H1 (cell line): Measurements from ENCODE around the gene GLDC. TPM values are rescaled to one million over a fixed set of nuclear protein-coding genes. Genes with fewer than 3 reads are reported as not detected.

ENCODE experiments used
- CTCF ChIA-PET: fragments of 300-600 bp; sonication (Branson Sonifier 250); formaldehyde crosslinking; loops from one replicate; lab custom pipeline; 2021; ENCODE audit not compliant: partially characterized antibody; lab: Charles Lee
- POLR2A ChIA-PET: fragments of 300-600 bp; sonication (Branson Sonifier 250); formaldehyde crosslinking; loops from one replicate; lab custom pipeline; 2021; ENCODE audit warnings: inconsistent platforms; ENCODE audit not compliant: partially characterized antibody; lab: Charles Lee
- DNase-seq, 2 experiments: peaks; one replicate each; pipeline versions ENCODE4 v3.0.0 to v3.0.0-alpha.2; 2010 to 2022; ENCODE audit warnings: low spot score in 2 of 2, low read depth in 1 of 2, mixed read lengths in 1 of 2
- FAIRE-seq: peaks from 2 replicates; lab custom pipeline; 2011; peaks lifted over from hg19 to GRCh38; lab: Jason Lieb, UNC
- H2AFZ ChIP-seq: 2 replicates; pipeline ENCODE4 v1.8.1; 2012; ENCODE audit warnings: low read length, inconsistent platforms
- H2AK5ac ChIP-seq: 2 replicates; pipeline ENCODE4 v1.6.1; 2013; ENCODE audit warnings: low read depth, low read length
- H2BK120ac ChIP-seq: replicated peaks from 2 replicates; pipeline ENCODE3; 2013; ENCODE audit warnings: low read depth, low read length, inconsistent platforms
- H2BK12ac ChIP-seq: 2 replicates; pipeline ENCODE4 v1.6.1; 2013; ENCODE audit warnings: low read depth, low read length
- H2BK15ac ChIP-seq: 2 replicates; pipeline ENCODE4 v1.6.1; 2013; ENCODE audit warnings: low read length
- H2BK20ac ChIP-seq: 2 replicates; pipeline ENCODE4 v1.6.1; 2013; ENCODE audit warnings: low read length
- H2BK5ac ChIP-seq: 2 replicates; pipeline ENCODE4 v1.6.1; 2013; ENCODE audit warnings: low read depth, low read length
- H3K14ac ChIP-seq: 2 replicates; pipeline ENCODE4 v1.6.1; 2013; ENCODE audit warnings: inconsistent platforms; ENCODE audit not compliant: insufficient read length
- H3K18ac ChIP-seq: 2 replicates; pipeline ENCODE4 v1.6.1; 2013; ENCODE audit warnings: low read length; ENCODE audit errors: extremely low read depth
- H3K23ac ChIP-seq: 2 replicates; pipeline ENCODE4 v1.6.1; 2013; ENCODE audit warnings: inconsistent platforms; ENCODE audit not compliant: insufficient read length
- H3K23me2 ChIP-seq: 2 replicates; pipeline ENCODE4 v1.6.1; 2013; ENCODE audit warnings: low read depth, low read length
- H3K27ac ChIP-seq: 2 replicates; pipeline ENCODE4 v1.6.1; 2011; ENCODE audit warnings: low read depth, low read length, inconsistent platforms
- H3K27me3 ChIP-seq, 4 experiments: replicated peaks in 1 of 4; 1 replicate in 1 of 4; 2 replicates in 3 of 4; pipeline versions ENCODE4 v1.6.1 to v1.8.1; 2011 to 2013; ENCODE audit warnings: low read length in 3 of 4, mild to moderate bottlenecking in 3 of 4, inconsistent platforms in 2 of 4, mixed read lengths in 2 of 4, moderate library complexity in 1 of 4; ENCODE audit not compliant: control insufficient read depth in 3 of 4, insufficient read depth in 3 of 4; ENCODE audit errors: extremely low read depth in 1 of 4
- H3K36me3 ChIP-seq, 4 experiments: 2 replicates each; pipeline versions ENCODE4 v1.6.1 to v1.8.1; 2011 to 2013; ENCODE audit warnings: mild to moderate bottlenecking in 4 of 4, low read length in 3 of 4, moderate library complexity in 2 of 4, control low read depth in 1 of 4, inconsistent platforms in 1 of 4; ENCODE audit not compliant: insufficient read depth in 4 of 4, control insufficient read depth in 2 of 4
- H3K4ac ChIP-seq: replicated peaks from 2 replicates; pipeline ENCODE3; 2013; ENCODE audit warnings: low read length, low read depth, mixed read lengths, inconsistent platforms; ENCODE audit not compliant: insufficient read length
- H3K4me1 ChIP-seq, 4 experiments: replicated peaks in 1 of 4; 1 replicate in 1 of 4; 2 replicates in 3 of 4; pipeline versions ENCODE4 v1.6.1 to v1.8.1; 2011 to 2013; ENCODE audit warnings: low read length in 3 of 4, inconsistent platforms in 2 of 4, mixed read lengths in 1 of 4; ENCODE audit not compliant: insufficient read depth in 4 of 4, control insufficient read depth in 3 of 4
- H3K4me2 ChIP-seq, 2 experiments: 2 replicates each; pipeline versions ENCODE4 v1.6.1 to v1.8.1; 2011 to 2013; ENCODE audit warnings: low read depth in 2 of 2, low read length in 2 of 2, control low read depth in 1 of 2, inconsistent platforms in 1 of 2, mild to moderate bottlenecking in 1 of 2; ENCODE audit not compliant: insufficient read depth in 1 of 2
- H3K4me3 ChIP-seq, 4 experiments: fragments of 200-600, 300-600 bp in 1 of 4; sonication (generic), shearing (Covaris generic), sonication (Bioruptor Twin) in 1 of 4; 2 replicates each; pipeline versions ENCODE4 v1.5.1 to v1.8.1; 2011 to 2016; ENCODE audit warnings: low read length in 4 of 4, low read depth in 3 of 4, control low read depth in 2 of 4, inconsistent platforms in 2 of 4, mild to moderate bottlenecking in 2 of 4, mixed read lengths in 1 of 4, moderate library complexity in 1 of 4; ENCODE audit not compliant: insufficient read depth in 2 of 4; ENCODE audit errors: extremely low read depth in 1 of 4
- H3K56ac ChIP-seq: replicated peaks from 2 replicates; pipeline ENCODE3; 2013; ENCODE audit warnings: low read depth, mild to moderate bottlenecking, mixed read lengths, low read length, inconsistent platforms; ENCODE audit not compliant: insufficient read length
- H3K79me1 ChIP-seq: 2 replicates; pipeline ENCODE4 v1.6.1; 2013; ENCODE audit warnings: low read depth, low read length, control low read depth
- H3K79me2 ChIP-seq, 2 experiments: 2 replicates each; pipeline versions ENCODE4 v1.6.1 to v1.8.1; 2012 to 2013; ENCODE audit warnings: low read length in 2 of 2, mild to moderate bottlenecking in 2 of 2, inconsistent platforms in 1 of 2; ENCODE audit not compliant: insufficient read depth in 2 of 2, control insufficient read depth in 1 of 2
- H3K9ac ChIP-seq, 4 experiments: replicated peaks in 1 of 4; 1 replicate in 1 of 4; 2 replicates in 3 of 4; pipeline versions ENCODE4 v1.6.1 to v1.8.1; 2011 to 2013; ENCODE audit warnings: low read depth in 3 of 4, low read length in 3 of 4, control low read depth in 2 of 4, mild to moderate bottlenecking in 2 of 4, moderate library complexity in 2 of 4, inconsistent platforms in 1 of 4; ENCODE audit errors: extremely low read depth in 1 of 4
- H3K9me3 ChIP-seq, 2 experiments: 2 replicates each; pipeline versions ENCODE4 v1.6.1 to v1.8.1; 2012 to 2013; ENCODE audit warnings: mild to moderate bottlenecking in 2 of 2, moderate library complexity in 2 of 2, control low read depth in 1 of 2, inconsistent platforms in 1 of 2, low read depth in 1 of 2, low read length in 1 of 2, mixed read lengths in 1 of 2; ENCODE audit not compliant: insufficient read depth in 2 of 2
- H4K20me1 ChIP-seq, 2 experiments: replicated peaks in 1 of 2; 2 replicates each; pipeline versions ENCODE3 to v1.8.1; 2011 to 2013; ENCODE audit warnings: inconsistent platforms in 2 of 2, low read length in 2 of 2, mild to moderate bottlenecking in 1 of 2; ENCODE audit not compliant: insufficient read depth in 2 of 2, control insufficient read depth in 1 of 2
- H4K5ac ChIP-seq: 2 replicates; pipeline ENCODE4 v1.6.1; 2013; ENCODE audit warnings: low read length, low read depth, mixed read lengths, inconsistent platforms; ENCODE audit not compliant: insufficient read length
- H4K8ac ChIP-seq: 2 replicates; pipeline ENCODE4 v1.8.0; 2013; ENCODE audit warnings: mild to moderate bottlenecking, moderate library complexity, low read length, inconsistent platforms; ENCODE audit not compliant: insufficient read depth; ENCODE audit errors: extremely low read depth
- H4K91ac ChIP-seq: replicated peaks from 2 replicates; pipeline ENCODE3; 2013; ENCODE audit warnings: low read length, mixed read lengths, inconsistent platforms; ENCODE audit not compliant: insufficient read length
- ASH2L ChIP-seq: fragments of 200-600, 300-600 bp; sonication (generic); IDR thresholded peaks from one replicate; pipeline ENCODE4 v1.7.1; 2017; ENCODE audit warnings: low read length
- CEBPB ChIP-seq: IDR thresholded peaks from 2 replicates; pipeline ENCODE4 v1.6.1; 2012; ENCODE audit warnings: low read depth, low read length
- FOSL1 ChIP-seq: IDR thresholded peaks from 2 replicates; pipeline ENCODE4 v1.6.1; 2011; ENCODE audit warnings: mild to moderate bottlenecking, low read depth, low read length, moderate library complexity; ENCODE audit not compliant: insufficient read depth
- GABPA ChIP-seq: IDR thresholded peaks from 2 replicates; pipeline ENCODE4 v1.6.1; 2011; ENCODE audit warnings: mild to moderate bottlenecking, low read length, moderate library complexity, borderline replicate concordance; ENCODE audit not compliant: insufficient read depth
- HDAC6 ChIP-seq: IDR thresholded peaks from one replicate; pipeline ENCODE4 v1.7.1; 2012; ENCODE audit warnings: low read depth, mild to moderate bottlenecking, inconsistent platforms, low read length, moderate library complexity
- POLR2AphosphoS5 ChIP-seq: IDR thresholded peaks from 2 replicates; pipeline ENCODE4 v1.6.1; 2011; ENCODE audit warnings: low read depth, low read length
- WGBS, 2 experiments: shearing (Covaris generic) in 1 of 2; methylation state at CpG; one replicate each; pipeline versions ENCODE4 v1.1.6 to v1.1.7; 2013 to 2015; ENCODE audit warnings: low lambda C conversion rate in 2 of 2, mixed read lengths in 2 of 2, inconsistent platforms in 1 of 2, low coverage in 1 of 2, missing lambda C conversion rate in 1 of 2; ENCODE audit not compliant: insufficient replicate concordance in 2 of 2, insufficient coverage in 1 of 2, insufficient read length in 1 of 2; ENCODE audit errors: extremely low coverage in 1 of 2, missing lambda C conversion rate in 1 of 2; 5-methylcytosine and 5-hydroxymethylcytosine counted together
- polyA plus RNA-seq, 7 experiments: library from polyadenylated mRNA; depleted of rRNA in 3 of 7; stranded (reverse) in 5 of 7; unstranded in 2 of 7; fragments of >200 nt in 5 of 7; fragments of 200-250 nt in 2 of 7; gene quantifications; 1 replicate in 5 of 7; 2 replicates in 1 of 7; 4 replicates in 1 of 7; pipeline versions ENCODE4 v1.2.1 to v1.2.3, GENCODE V29; 2011 to 2013; ENCODE audit warnings: missing spikeins in 2 of 7, mixed read lengths in 2 of 7
- total RNA-seq: library from RNA; stranded (reverse); fragmentation: NEBNext Ultra II Directional; extraction: Animal tissue kit (Norgen Biotek cat#: 25700); gene quantifications from 2 replicates; pipeline ENCODE4 v1.2.1, GENCODE V29; 2021

GLDC gene
- total and polyA plus RNA-seq, 2 of the 8 experiments (the other 6 are each of a cell fraction or from before 2014, with no cell fraction given): 48.8 to 101 TPM

DNA sequence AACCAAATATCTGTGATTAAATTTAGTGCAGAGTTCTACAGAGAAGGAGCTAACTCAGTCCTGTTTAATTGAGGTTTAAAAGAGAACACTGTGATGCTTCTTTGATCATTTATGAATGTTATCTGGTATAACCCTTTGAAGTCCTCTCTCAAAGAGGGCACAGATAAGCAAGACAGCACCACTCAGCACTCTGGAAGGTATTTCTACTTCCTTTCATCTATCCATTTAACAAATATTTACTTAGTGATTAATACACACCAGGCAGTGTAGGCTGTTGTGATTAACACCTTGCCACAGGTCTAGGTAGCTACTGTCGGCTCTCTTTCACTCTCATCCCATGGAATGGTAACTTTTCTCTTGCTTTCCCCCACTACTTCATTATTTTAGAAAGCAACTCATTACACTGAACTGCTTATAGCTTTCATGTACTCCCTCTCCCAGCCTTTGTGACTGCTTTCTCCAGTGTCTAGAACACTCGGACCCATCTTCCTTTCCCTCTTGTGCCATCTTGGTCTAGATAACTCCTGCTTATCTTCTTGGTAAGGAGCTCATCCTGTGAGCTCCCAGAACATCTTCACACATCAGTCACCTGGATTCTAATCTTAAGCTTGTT, 54.7 kb downstream of the GLDC start:
- Histone ChIP-seq H2BK20ac (no peak overlapping the region), H3K27ac (no peak overlapping the region), H4K8ac (no peak overlapping the region), H3K23ac (no peak overlapping the region), H3K27me3 (no peaks in the 10 kb centered on the region), H4K91ac (no peak overlapping the region), H4K5ac (no peak overlapping the region), H3K9me3 (no peaks in the 10 kb centered on the region), H3K79me2 (no peaks in the 10 kb centered on the region), H2BK5ac (no peak overlapping the region), H3K4me2 (no peak overlapping the region), H2BK15ac (no peak overlapping the region), H3K36me3 (peaks cover 4 to 40% (median 12%) of the 10 kb centered on the region in 4 experiments; a peak in 6 of 8 replicates), H3K4me1 (no peaks in the 10 kb centered on the region), H3K9ac (no peak overlapping the region), H2AK5ac (no peak overlapping the region), H2BK12ac (no peak overlapping the region), H3K4me3 (no peak overlapping the region), H3K23me2 (no peaks in the 10 kb centered on the region), H3K4ac (no peak overlapping the region), H3K56ac (no peak overlapping the region), H4K20me1 (no peaks in the 10 kb centered on the region), H2BK120ac (no peak overlapping the region), H3K79me1 (no peaks in the 10 kb centered on the region), H3K14ac (no peak overlapping the region), H2AFZ (no peak overlapping the region), H3K18ac (no peak overlapping the region)
- DNase-seq (no peak), FAIRE-seq (no peak)
- ChIA-PET POLR2A (no interaction called here), CTCF (interaction anchor here (1.1 to 1.5 kb wide), 6 partner anchors 9 to 95 kb away, joined by 3 to 6 read pairs (median 4); no protein-coding TSS in a partner anchor)
- 83% methylated on average over 2 of the region's 2 CpGs; no CpG with 5 or more reads in 1 of the 2 experiments for WGBS, 2 experiments
- TF ChIP-seq POLR2AphosphoS5 (no peak), GABPA (no peak), HDAC6 (no peak), ASH2L (no peak), FOSL1 (no peak), CEBPB (no peak)
